Stimulated activated CD8-positive, alpha-beta memory T cell treated with anti-CD3 and anti-CD28 coated beads, Interleukin-7, amount 100 ng/mL, for 1 hour (primary cell): ENCODE results near the gene NTF3.

Source experiments
- DNase-seq, 2 donors: peaks; one replicate each; pipeline ENCODE4 v3.0.0-alpha.2; 2020; ENCODE audit warnings: low read depth in 2 of 2

Gene NTF3

DNA sequence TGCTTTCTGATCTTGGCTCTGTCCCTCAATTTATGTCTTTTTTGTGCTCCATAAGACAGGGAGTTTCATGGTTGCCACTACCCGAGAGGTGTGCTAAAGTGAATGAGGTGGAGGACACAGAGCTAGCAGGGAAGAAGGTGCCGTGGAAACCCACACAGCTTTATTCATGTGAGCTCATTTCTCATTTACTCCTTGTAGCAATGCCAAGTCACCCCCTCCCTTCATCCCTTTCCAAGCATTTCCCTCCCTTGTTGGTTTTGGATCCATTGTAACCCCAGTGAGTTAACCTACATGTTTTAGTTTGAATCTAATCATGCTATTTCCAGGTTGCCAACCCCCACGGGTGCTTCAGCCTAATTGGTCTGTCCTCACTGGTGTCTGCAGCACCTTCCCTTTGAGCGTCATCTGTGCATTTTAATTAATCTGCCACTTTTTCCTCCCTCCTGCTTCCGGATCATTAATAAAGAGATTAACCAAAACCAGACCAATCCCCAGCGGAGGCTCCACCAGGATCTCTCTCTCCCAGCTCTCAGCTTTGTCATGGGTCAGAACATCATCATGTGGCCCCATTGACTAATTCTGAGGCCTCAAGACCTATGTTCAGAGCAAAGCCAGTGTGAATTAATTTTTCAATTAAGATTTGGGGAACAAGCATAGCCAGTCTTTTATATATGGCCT, 56.2 kb downstream of the NTF3 start:
- DNase-seq, result no peak

GRCh38 chr12:5488626-5488955, 56.7 kb downstream of the NTF3 start:
- no peak for DNase-seq

DNA sequence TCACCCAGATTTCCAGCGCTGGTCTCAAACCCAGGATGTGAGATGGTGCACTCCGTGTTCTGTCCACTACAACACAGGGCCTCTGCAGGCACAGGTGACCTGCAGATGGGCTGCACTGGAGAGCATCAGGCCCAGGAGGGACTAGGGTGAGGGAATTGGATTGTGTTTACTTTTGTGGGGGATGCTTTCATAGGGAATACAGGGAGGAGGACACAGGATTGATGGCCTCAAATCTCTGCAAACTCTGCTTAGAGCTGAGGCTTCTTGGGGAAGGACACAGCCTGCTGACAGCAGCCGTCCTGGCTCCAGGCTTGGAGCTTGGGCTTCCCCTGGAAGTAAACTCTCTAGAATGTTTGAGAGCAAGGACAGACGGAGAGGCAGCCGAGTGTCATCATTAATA, 57.1 kb downstream of the NTF3 start:
- no peak for DNase-seq

DNA sequence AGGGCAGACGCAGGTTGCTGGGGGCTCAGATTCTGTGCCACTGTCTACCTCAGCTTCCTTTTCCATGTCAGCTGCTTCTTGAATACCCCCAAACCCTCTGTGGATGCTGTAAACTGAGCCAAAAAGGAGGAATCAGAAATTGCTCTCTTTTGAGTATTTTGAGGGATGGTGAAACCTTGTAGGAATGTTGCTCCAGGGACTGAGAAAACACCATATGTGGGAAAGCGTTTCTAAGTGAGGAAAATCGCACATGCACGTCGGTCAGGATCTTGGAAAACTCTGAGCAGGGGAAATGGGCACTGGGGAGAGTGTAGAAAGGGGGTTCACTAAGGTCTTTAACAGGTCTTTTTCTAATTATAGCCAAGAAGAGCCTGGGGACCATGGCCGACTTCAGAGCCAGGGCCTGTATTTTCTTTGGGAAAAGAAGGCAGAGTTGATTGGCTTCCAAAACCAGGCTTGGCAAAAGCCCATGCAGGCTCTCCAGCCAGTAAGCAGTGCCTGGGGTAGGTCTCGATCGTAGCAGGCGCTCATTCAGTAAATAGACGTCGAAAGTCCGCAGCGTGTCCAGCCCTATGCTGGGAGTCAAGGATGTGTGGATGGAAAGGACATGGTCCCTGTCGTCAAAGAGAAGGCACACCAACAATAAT, 58.0 kb downstream of the NTF3 start:
- DNase-seq, result no peak

GRCh38 chr12:5492562-5492961, 60.7 kb downstream of the NTF3 start:
- no peak for DNase-seq

GRCh38 chr12:5493018-5493417, 61.1 kb downstream of the NTF3 start:
- DNase-seq, result no peak

GRCh38 chr12:5494343-5494742, 62.4 kb downstream of the NTF3 start:
- no peak for DNase-seq

GRCh38 chr12:5497329-5498053, 65.6 kb downstream of the NTF3 start:
- no peak for DNase-seq

DNA sequence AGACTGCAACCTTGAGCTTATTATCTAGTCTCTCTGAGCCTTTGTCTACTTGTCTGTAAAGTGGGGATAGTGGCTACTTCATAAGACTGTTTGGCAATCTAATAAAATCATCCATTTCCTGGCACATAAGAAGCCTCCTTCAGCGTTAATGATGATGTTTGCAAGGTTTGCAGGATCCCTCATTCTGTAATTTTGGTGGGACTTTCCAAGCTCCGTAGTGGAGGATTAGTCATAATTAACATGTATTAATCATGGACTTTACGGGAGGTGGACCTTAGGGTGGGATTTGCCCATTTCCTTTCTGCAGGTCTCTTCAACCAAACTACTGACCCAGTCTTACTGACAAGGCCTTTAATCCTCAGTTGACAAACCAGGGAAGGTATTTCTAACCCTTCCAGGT, 66.2 kb downstream of the NTF3 start:
- no peak for DNase-seq

DNA sequence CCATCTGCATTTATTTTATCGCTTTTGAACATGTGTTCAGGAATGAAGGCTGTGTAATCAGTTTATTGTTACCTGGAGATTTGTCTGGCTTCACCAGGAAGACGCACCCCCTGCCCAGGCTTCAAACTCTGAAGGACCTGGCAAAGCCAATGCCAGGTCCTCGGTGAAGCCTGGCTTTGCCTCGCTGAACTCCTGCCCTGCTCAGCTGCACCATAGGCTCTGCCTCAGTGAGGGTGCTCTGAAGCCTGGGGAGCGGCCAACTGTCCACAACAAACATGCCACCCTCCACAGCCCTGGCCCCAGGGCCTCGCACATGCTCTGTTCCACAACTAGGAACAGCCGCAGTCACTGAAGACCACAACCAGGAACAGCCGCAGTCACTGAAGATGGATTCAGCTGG, 66.9 kb downstream of the NTF3 start:
- no peak for DNase-seq

DNA sequence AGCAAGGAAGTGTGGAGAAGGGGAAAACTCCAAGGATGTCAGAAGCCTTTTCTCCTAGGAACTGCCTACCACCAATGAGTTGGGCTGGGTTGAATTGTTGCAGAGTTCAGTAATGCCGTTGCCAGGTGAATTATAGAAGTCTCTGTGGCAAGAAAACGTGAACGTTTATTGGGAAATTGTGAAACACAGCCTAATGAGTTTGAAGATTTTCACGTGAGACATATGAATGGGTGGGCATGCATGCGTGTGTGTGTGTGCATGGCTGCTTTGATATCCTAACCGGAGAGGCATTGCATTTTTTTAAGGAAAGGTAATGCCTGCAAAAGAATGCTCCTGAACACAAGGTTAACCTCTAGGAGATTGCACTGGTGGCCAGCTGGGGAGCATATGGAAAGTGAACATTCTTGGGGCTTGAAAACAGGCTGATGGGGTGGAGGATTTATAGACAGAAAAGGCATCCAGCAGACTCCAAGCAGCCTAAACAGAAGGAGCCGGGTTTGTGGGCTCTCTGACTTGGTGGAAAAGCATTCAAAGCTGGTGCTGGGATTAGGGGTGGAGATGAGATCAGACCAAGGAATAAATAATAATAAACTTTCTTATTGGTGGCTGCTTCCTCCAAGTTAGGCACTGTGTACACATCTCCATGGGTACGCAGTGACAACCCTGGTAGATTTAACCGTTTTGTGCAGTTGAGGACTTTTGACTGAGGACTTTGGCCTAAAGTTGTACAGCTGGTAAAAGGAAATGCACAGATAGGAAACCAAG, 67.8 kb downstream of the NTF3 start:
- no peak for DNase-seq

- DNase-seq, result no peak
Measured at GRCh38 chr12:5500331-5500659, 68.4 kb downstream of the NTF3 start.

DNA sequence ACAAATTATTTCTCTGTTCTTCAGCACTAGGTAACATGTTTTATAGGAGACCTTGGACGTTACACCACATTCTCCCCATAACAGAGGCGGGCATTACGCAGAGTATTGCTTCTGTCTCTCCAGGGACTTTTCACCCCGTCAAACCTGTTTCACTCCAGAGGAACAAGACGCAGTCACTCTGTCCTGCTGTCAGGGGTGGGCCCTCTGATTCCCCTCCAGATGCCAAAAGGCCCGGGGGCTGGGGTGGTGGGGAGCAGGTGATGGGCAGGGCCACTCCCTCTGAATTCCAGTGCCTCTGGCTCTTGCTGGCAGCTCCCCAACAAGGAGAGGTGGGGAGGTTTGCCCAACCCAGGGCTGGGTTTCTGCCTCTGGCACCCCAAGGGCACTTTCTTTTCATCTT, 71.9 kb downstream of the NTF3 start:
- DNase-seq, result no peak

DNA sequence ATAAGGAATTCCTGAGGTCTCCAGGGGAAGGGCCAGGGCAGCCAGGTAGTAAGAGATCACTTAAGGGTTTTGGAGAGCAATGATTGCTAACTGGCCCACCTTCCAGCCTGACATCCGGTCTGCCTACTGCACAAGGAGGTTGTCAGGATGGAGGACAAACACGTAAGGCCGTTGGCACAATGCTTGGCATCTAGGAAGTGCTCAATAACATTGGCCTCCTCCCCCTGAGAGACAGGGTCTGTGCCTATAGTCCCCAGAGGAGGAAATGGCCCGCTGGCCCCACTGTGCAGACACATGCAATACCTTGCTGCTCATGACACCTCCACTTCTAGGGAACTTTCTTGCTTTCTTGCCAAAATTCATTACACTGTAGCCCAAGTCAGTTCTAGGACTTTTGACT, 73.2 kb downstream of the NTF3 start:
- DNase-seq, result no peak

GRCh38 chr12:5505751-5506150, 73.8 kb downstream of the NTF3 start:
- no peak for DNase-seq

DNA sequence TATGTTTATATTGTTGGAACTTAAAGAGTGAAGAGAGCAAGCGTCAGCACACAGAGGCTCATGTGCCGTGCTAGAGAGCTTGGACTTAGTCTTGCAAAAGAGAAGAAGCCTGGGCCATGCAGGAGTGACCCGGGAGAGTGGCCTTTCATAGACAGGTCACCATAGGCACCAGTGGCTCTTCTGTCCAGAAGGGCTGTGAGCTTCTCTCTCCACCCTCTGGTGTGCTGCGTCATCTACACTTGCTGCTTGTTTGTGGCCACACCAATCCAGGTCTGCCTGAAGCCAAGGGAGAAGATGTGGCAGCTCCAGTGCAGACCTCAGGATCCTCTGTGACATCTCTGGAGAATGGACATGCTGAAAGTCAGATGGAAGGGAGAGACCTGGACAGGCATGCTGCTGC, 74.4 kb downstream of the NTF3 start:
- DNase-seq, result no peak

- DNase-seq, result no peak
Measured at GRCh38 chr12:5506821-5507231, 74.9 kb downstream of the NTF3 start.

GRCh38 chr12:5507401-5507935, 75.6 kb downstream of the NTF3 start:
- no peak for DNase-seq

- no peak for DNase-seq
Measured at GRCh38 chr12:5507944-5508343, 76.0 kb downstream of the NTF3 start.

GRCh38 chr12:5509102-5509501, 77.2 kb downstream of the NTF3 start:
- DNase-seq, result no peak

DNA sequence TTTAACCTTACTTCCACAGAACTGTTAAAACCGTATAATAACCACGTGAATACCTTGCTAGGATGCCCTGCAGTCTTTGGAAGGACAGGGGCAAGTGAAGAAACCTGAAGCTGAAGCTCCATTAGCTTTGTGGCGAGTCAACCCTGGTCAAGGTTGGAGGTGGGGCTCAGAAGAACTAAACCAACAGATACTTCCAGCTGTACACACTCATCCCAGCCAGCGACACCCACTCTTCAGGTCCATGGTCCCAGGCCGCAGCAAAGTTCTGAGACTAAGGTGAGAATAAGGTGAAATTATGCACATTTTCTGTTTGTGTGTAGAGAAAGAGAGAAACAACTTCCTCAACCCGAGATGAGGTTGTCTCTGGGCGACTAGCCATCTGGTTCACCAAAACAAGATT, 77.6 kb downstream of the NTF3 start:
- no peak for DNase-seq

DNA sequence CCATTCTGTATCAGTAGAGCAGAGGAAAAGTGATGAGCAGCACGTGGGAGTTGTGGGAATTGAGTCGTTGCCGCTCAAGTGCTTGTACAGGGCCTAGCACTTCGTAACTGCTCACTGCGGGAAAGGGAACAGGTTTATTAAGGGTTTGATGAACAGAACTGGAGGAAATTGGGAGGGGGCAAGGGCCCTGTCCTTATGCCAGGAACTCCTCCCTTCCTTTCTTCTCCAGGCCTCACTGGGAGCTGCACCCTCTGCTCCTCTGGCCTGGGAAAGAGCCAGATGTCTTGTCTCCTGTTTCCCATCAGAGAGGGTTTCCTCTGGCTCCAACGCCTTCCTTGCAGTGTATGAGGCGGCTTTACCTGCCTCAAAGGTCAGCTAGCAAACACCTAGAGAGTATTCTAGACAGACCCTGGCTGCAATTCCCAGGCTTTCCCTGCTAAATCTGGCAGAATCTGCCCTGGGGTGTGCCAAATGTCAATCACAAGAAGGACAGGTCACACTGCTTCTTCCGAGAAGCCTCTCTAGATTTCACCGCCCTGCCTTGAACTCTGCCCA, 78.4 kb downstream of the NTF3 start:
- DNase-seq, result no peak
